Upper lobe of right lung (tissue), 1 donor: ENCODE measurements around the gene DUSP23. TPM values are rescaled to one million over a fixed set of nuclear protein-coding genes. Genes with fewer than 3 reads are reported as not detected.

Source experiments
- ATAC-seq: fragments of 200-7000 bp; cut with Tn5 transposase; one replicate; pipeline ENCODE4 v1.9.1; 2020; ENCODE audit warnings: mild to moderate bottlenecking, moderate library complexity
- DNase-seq: peaks from one replicate; pipeline ENCODE4 v3.0.0-alpha.2; 2020
- H3K27ac ChIP-seq: fragments of 200-600 bp; one replicate; pipeline ENCODE4 v1.8.0; 2022
- H3K27me3 ChIP-seq: fragments of 200-600 bp; one replicate; pipeline ENCODE4 v1.8.0; 2022; ENCODE audit warnings: mild to moderate bottlenecking
- H3K36me3 ChIP-seq: fragments of 200-600 bp; one replicate; pipeline ENCODE4 v1.8.0; 2022
- H3K4me1 ChIP-seq: fragments of 200-600 bp; one replicate; pipeline ENCODE4 v1.8.0; 2022
- H3K4me3 ChIP-seq: fragments of 200-600 bp; one replicate; pipeline ENCODE4 v1.8.0; 2022; ENCODE audit warnings: mild to moderate bottlenecking
- H3K9me3 ChIP-seq: fragments of 200-600 bp; one replicate; pipeline ENCODE4 v1.8.0; 2022
- CTCF ChIP-seq: fragments of 200-600 bp; IDR thresholded peaks from one replicate; pipeline ENCODE4 v1.8.0; 2022; ENCODE audit warnings: antibody characterized with exemption
- intact Hi-C: fragments of 100-400 bp; cut with DNase I; formaldehyde crosslinking; loops from one replicate; pipeline ENCODE4 v1.11.0; 2022
- total RNA-seq: library from RNA; stranded (reverse); fragmentation: NEBNext Ultra II Directional; extraction: Animal tissue kit (Norgen Biotek cat#: 25700); gene quantifications from one replicate; pipeline ENCODE4 v1.2.1, GENCODE V29; 2021
- donor health status: DM: no; HTN: yes; CAD: no; lungs with severe emphysema.

The DUSP23 gene
- total RNA-seq, 1 donor from 2014 or later, result 71.1 TPM

GRCh38 chr1:159749630-159750029 lies 31.1 kb upstream of the DUSP23 start:
- no peaks in the 10 kb centered on the region for H3K36me3 ChIP-seq
- no peak for ATAC-seq
- peaks cover 29% of the 10 kb centered on the region for H3K4me1 ChIP-seq
- no peak overlapping the region for H3K27ac ChIP-seq
- no peak for DNase-seq
- intact Hi-C loops, result no loop called here
- H3K4me3 ChIP-seq, result no peak overlapping the region
- TF ChIP-seq CTCF, result no peak
- H3K27me3 ChIP-seq, result no peaks in the 10 kb centered on the region
- H3K9me3 ChIP-seq, result no peaks in the 10 kb centered on the region

GRCh38 chr1:159750621-159751020 lies 30.1 kb upstream of the DUSP23 start:
- no peak for ATAC-seq
- no peak for DNase-seq
- peak overlapping the region; percentile 83 for H3K27ac ChIP-seq
- no peak for TF ChIP-seq CTCF
- no peaks in the 10 kb centered on the region for H3K27me3 ChIP-seq
- no peaks in the 10 kb centered on the region for H3K36me3 ChIP-seq
- H3K4me1 ChIP-seq, result peaks cover 29% of the 10 kb centered on the region
- no peak overlapping the region for H3K4me3 ChIP-seq
- no peaks in the 10 kb centered on the region for H3K9me3 ChIP-seq
- intact Hi-C loops, result no loop called here

GRCh38 chr1:159751031-159751430 lies 29.7 kb upstream of the DUSP23 start:
- DNase-seq (no peak), ATAC-seq (no peak)
- peak overlapping the region; percentile 83 for H3K27ac ChIP-seq
- H3K4me3 ChIP-seq, result no peak overlapping the region
- H3K36me3 ChIP-seq, result no peaks in the 10 kb centered on the region
- TF ChIP-seq CTCF, result no peak
- no peaks in the 10 kb centered on the region for H3K27me3 ChIP-seq
- peaks cover 29% of the 10 kb centered on the region for H3K4me1 ChIP-seq
- intact Hi-C loops, result no loop called here
- H3K9me3 ChIP-seq, result no peaks in the 10 kb centered on the region

- ATAC-seq (peak; percentile 90), DNase-seq (peak; percentile 70)
- peak overlapping the region; percentile 83 for H3K27ac ChIP-seq
- no peak for TF ChIP-seq CTCF
- H3K4me1 ChIP-seq, result peaks cover 40% of the 10 kb centered on the region
- H3K27me3 ChIP-seq, result no peaks in the 10 kb centered on the region
- no peaks in the 10 kb centered on the region for H3K9me3 ChIP-seq
- no peaks in the 10 kb centered on the region for H3K36me3 ChIP-seq
- H3K4me3 ChIP-seq, result no peak overlapping the region
- intact Hi-C loops, result no loop called here
Observed at GRCh38 chr1:159752135-159752580, 28.6 kb upstream of the DUSP23 start.

- no peak for DNase-seq
- H3K4me3 ChIP-seq, result no peak overlapping the region
- peak overlapping the region; percentile 69 for H3K27ac ChIP-seq
- peaks cover 42% of the 10 kb centered on the region for H3K4me1 ChIP-seq
- intact Hi-C loops, result no loop called here
- TF ChIP-seq CTCF, result no peak
- H3K9me3 ChIP-seq, result no peaks in the 10 kb centered on the region
- no peak for ATAC-seq
- no peaks in the 10 kb centered on the region for H3K36me3 ChIP-seq
- no peaks in the 10 kb centered on the region for H3K27me3 ChIP-seq
Observed at GRCh38 chr1:159753386-159753785, 27.4 kb upstream of the DUSP23 start.

- H3K4me1 ChIP-seq, result peaks cover 42% of the 10 kb centered on the region
- no peak for TF ChIP-seq CTCF
- no peak for ATAC-seq
- no peaks in the 10 kb centered on the region for H3K36me3 ChIP-seq
- intact Hi-C loops, result no loop called here
- H3K4me3 ChIP-seq, result no peak overlapping the region
- no peak overlapping the region for H3K27ac ChIP-seq
- H3K9me3 ChIP-seq, result no peaks in the 10 kb centered on the region
- no peaks in the 10 kb centered on the region for H3K27me3 ChIP-seq
- DNase-seq, result no peak
Observed at GRCh38 chr1:159755451-159756007, 25.2 kb upstream of the DUSP23 start.
